Subcutaneous adipose tissue (tissue), 4 donors: ENCODE data around the gene ALDH1L1. TPM values are rescaled to one million over a fixed set of nuclear protein-coding genes. Genes with fewer than 3 reads are reported as not detected.

Source experiments
- total RNA-seq, 4 donors: library from RNA; depleted of rRNA; stranded (reverse); fragments of >200 nt; gene quantifications; one replicate each; pipeline ENCODE4 v1.1.0, GENCODE V29; 2016
- TF ChIP-seq, protein P1 (sequence below): fragments of 450-650 bp; IDR thresholded peaks from one replicate; pipeline ENCODE4 v1.5.1; 2016; ENCODE audit warnings: low read depth, mild to moderate bottlenecking, control low read depth, antibody characterized with exemption, moderate library complexity

ALDH1L1 gene
- total RNA-seq, 4 donors from 2014 or later: 63.4 to 281 (median 73.8) TPM

DNA sequence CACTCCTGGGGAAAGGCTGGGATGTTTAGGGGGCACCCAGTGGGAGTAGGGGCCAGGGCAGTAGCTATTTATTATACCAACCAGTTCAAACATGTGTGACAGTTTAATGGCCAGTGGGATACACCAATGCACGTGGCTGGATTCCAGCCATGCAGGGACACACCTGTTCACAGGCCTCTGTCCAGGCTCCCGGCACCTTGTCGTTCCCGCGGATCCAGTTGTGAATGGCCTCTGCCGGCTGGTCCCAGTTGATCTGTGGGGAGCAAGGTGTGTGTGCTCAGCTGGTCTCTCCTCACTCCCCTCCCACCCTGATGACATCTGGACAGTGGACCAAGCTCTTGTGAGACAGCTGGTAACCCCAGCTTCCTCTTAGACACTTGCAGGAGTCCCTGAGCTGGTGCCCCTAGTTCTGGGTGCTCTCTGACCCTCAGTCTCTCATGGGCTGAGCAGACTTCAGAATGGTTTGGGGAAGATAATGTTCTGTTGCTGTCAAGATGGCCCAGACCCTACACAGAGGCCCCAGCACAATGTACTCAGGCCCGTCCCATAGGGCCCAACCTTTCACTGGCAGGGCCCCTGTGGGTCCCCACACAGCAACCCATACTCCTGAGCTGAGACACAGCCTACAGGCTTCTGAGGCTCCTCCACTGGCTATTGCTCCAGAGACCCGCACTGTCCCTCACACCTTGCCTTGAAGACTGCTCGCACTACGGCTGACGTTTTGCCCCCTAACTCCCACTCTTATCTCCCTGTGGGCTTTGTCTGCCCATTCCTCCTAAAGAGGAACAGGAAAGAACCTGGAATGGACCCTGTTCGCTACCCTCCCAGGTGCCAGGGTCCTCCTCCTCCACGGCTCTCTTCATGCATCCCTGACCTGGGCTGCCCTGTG, 25.8 kb downstream of the ALDH1L1 start:
- TF ChIP-seq, protein P1, sequence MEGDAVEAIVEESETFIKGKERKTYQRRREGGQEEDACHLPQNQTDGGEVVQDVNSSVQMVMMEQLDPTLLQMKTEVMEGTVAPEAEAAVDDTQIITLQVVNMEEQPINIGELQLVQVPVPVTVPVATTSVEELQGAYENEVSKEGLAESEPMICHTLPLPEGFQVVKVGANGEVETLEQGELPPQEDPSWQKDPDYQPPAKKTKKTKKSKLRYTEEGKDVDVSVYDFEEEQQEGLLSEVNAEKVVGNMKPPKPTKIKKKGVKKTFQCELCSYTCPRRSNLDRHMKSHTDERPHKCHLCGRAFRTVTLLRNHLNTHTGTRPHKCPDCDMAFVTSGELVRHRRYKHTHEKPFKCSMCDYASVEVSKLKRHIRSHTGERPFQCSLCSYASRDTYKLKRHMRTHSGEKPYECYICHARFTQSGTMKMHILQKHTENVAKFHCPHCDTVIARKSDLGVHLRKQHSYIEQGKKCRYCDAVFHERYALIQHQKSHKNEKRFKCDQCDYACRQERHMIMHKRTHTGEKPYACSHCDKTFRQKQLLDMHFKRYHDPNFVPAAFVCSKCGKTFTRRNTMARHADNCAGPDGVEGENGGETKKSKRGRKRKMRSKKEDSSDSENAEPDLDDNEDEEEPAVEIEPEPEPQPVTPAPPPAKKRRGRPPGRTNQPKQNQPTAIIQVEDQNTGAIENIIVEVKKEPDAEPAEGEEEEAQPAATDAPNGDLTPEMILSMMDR: no peak

DNA sequence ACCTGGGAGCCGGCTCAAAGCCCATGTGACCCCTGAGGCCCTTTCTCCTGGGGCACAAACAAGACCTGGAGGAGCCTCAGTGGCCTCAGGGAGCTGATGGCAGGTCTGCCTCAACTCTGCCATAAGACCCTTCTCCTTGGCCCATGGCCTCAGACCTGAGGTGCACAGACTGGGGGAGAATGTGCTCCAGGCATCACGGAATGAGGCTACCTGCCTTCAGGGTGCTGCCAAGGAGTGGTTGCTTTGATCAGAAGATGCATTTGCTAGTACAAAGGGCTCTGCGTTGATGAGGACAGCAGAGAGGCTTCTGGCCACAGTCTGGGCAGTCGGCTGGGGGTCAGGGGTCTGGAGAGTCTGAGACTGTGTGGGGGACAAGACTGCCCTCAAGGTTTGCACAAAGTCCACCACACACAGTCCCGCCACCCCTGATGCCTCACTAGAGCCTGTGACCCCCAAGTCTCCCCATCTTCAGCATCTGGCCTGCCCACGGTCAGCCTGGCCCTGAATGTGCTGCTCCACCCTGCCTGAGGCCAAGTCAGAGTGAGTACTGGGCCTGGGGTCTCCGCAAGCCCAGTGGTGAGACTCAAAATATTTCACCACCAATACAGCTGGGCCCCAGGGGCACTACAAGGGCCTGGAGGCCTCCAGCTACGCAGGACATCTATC, 26.6 kb downstream of the ALDH1L1 start:
- TF ChIP-seq, protein P1: no peak

DNA sequence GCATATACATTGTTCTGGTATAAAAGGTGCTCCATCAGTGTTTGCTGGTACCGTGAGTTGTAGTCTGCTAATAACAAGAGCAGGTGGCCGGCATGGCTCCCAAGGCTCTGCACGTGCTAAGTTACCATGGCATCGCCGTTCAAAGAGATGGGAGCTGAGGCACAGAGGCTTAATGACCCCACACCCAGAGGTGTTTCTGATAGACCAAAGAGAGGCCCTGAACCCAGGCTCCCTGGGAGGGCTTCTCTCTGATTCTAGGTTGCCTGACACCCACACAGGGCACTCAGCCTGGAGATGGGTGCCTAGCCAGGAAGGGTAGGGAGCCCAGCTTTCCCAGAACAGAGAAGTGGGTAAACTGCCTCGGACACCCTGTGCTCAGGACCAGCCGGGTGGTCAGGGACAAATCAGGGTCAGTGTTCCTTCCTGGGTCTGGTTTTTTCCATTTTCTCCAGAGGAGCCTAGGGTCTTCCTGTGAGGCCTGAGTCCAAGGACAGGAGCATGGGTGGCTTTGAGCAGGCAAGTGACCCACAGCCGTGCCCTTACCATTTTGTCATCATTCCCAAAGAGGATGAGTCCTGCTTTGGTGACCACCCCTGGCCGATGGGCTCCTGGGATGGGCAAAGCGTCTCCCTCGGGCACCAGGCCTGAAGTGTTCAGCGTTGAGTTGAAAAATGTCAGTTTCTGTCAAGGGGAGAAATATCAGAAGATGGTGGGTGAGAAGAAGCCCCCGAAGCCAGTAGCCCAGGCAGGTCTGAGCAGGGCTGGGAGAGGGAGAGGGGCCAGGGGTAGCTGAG, 27.3 kb downstream of the ALDH1L1 start:
- TF ChIP-seq, protein P1: no peak

DNA sequence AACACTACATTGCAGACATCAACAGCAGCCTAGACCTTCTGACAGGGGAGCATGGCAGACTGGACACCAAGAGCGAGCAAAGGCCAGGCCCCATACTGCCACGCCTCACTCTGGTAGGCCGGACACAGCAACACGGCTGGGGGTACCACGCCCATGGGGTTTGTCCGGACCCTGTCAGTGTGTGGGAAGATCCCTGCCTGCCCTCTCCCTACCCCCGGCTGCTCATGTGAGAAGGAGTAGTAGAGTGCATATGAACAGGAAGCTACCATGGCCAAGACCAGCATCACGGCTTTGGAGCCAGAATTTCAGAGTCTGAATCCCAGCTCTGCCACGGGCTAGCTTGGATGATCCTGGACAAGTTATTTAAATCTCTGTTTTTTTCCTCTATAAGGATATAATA, 27.9 kb downstream of the ALDH1L1 start:
- TF ChIP-seq, protein P1: no peak

DNA sequence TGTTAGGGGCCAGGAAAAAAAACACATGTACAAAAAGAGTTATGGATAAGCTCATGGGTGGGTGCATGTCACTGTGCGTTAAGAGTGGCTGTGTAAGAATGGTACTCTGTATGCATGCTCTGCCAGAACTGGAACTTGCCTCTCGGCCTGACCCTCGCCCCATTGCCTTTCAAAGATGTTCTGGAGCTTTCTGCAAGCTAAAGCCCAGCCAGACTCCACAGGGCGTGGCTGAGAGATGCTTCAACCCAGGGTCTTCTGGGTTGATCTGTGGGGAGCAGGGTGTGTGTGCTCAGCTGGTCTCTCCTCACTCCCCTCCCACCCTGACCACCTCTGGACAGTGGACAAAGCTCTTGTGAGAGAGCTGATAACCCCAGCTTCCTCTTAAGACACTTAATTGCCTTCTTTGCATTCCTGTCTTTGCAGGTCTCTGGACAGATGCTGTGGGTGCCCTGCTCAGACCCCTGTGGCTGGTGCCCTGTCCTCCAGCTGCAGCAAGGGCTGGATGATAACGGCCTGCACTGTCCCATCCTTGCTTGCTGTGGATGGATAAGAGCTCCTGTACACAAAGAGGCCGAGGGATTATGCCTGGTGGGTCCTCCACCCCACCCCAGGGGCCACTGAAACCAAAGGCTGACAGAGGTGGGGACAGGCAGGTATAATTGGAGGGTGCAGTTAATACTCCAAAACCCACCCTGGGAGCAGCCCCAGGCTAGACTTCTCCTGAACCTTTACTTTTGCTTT, 28.7 kb downstream of the ALDH1L1 start:
- TF ChIP-seq, protein P1: no peak

DNA sequence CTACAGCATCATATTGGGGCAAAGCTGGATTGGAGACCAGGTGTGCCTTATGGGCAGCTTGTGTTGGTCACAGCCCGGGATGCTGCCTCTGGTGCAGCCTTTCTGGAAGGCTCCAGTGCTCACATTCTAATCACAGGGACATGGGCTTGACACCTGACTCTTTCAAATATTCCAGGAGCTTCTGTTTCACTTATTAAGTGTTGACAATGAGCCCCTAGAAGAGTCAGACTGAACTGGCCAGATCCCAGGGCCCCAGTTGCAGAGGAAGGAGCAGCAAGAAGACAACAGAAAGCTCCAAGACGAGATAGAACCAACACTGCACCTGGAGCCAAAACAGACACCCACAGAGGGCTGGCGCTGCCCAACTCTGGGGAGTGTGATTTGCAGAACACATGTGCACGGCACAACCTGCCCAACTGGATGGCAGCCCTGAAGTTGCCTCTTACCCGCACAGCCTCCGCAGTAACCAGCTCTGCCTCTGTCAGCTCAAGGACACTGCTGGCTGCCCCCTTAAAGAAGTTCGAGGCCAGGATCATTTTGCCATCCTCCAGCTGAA, 30.3 kb downstream of the ALDH1L1 start:
- TF ChIP-seq, protein P1: no peak
